D721Med (cell line): Measurements from ENCODE around the gene PITRM1.
A peak's percentile ranks its signal among the peaks of the same experiment; 100 is the strongest.

ENCODE experiments used
- DNase-seq: peaks from one replicate; pipeline ENCODE4 v3.0.0; 2011; ENCODE audit warnings: low spot score; ENCODE audit not compliant: insufficient read length
- FAIRE-seq: peaks from 2 replicates; lab custom pipeline; 2011; peaks lifted over from hg19 to GRCh38; lab: Jason Lieb, UNC
- CTCF ChIP-seq: IDR thresholded peaks from 2 replicates; pipeline ENCODE4 v1.5.1; 2012; ENCODE audit warnings: mild to moderate bottlenecking, control low read depth; ENCODE audit not compliant: insufficient read depth; ENCODE audit errors: missing control alignments

Gene PITRM1

GRCh38 chr10:3133948-3134347 is 38.6 kb downstream of the PITRM1 start:
- DNase-seq (peak; percentile 80), FAIRE-seq (peak; percentile 60)
- no peak for TF ChIP-seq CTCF

GRCh38 chr10:3132036-3133025 is 40.3 kb downstream of the PITRM1 start:
- DNase-seq, result no peak
- no peak for FAIRE-seq

GRCh38 chr10:3131098-3131497 is 41.5 kb downstream of the PITRM1 start:
- DNase-seq (no peak), FAIRE-seq (no peak)

More at GRCh38 chr10:3132036-3133025, 40.3 kb downstream of the PITRM1 start:
- no peak for TF ChIP-seq CTCF

GRCh38 chr10:3129581-3130340 is 42.8 kb downstream of the PITRM1 start:
- no peak for FAIRE-seq
- no peak for TF ChIP-seq CTCF
- DNase-seq, result no peak

More at GRCh38 chr10:3131098-3131497, 41.5 kb downstream of the PITRM1 start:
- no peak for TF ChIP-seq CTCF

- no peak for DNase-seq
- FAIRE-seq, result no peak
- no peak for TF ChIP-seq CTCF
Observed at GRCh38 chr10:3128379-3129130, 44.0 kb downstream of the PITRM1 start.

- DNase-seq (no peak), FAIRE-seq (no peak)
- TF ChIP-seq CTCF, result no peak
Observed at GRCh38 chr10:3127921-3128320, 44.7 kb downstream of the PITRM1 start.
